Activated CD8-positive, alpha-beta memory T cell treated with anti-CD3 and anti-CD28 coated beads for 1 hour (primary cell): ENCODE measurements around the gene CORO1C.

Source experiments
- DNase-seq, 2 donors: peaks; one replicate each; pipeline ENCODE4 v3.0.0-alpha.2; 2020; ENCODE audit warnings: low read depth in 1 of 2; ENCODE audit errors: extremely low read depth in 1 of 2

The CORO1C gene

GRCh38 chr12:108727868-108728735, 3.2 kb downstream of the CORO1C start:
- no peak for DNase-seq

GRCh38 chr12:108727161-108727560, 4.2 kb downstream of the CORO1C start:
- DNase-seq = no peak

- no peak for DNase-seq
Measured at GRCh38 chr12:108724890-108725151, 6.5 kb downstream of the CORO1C start.

GRCh38 chr12:108724054-108724889, 7.0 kb downstream of the CORO1C start:
- no peak for DNase-seq

GRCh38 chr12:108722992-108723766, 8.1 kb downstream of the CORO1C start:
- no peak for DNase-seq

GRCh38 chr12:108722463-108722862, 8.9 kb downstream of the CORO1C start:
- no peak for DNase-seq

- no peak for DNase-seq
Measured at GRCh38 chr12:108721824-108722223, 9.5 kb downstream of the CORO1C start.

- no peak for DNase-seq
Measured at GRCh38 chr12:108720757-108721514, 10.4 kb downstream of the CORO1C start.

GRCh38 chr12:108717243-108717642, 14.1 kb downstream of the CORO1C start:
- no peak for DNase-seq

- DNase-seq = no peak
Measured at GRCh38 chr12:108714866-108715265, 16.5 kb downstream of the CORO1C start.

- no peak for DNase-seq
Measured at GRCh38 chr12:108713471-108713870, 17.8 kb downstream of the CORO1C start.

GRCh38 chr12:108712925-108713203, 18.5 kb downstream of the CORO1C start:
- no peak for DNase-seq

- DNase-seq = no peak
Measured at GRCh38 chr12:108712165-108712924, 19.0 kb downstream of the CORO1C start.

GRCh38 chr12:108711489-108712164, 19.7 kb downstream of the CORO1C start:
- DNase-seq = no peak

- DNase-seq = no peak
Measured at GRCh38 chr12:108709697-108710096, 21.6 kb downstream of the CORO1C start.

- DNase-seq = no peak
Measured at GRCh38 chr12:108704527-108704926, 26.8 kb downstream of the CORO1C start.

GRCh38 chr12:108702595-108703320, 28.6 kb downstream of the CORO1C start:
- DNase-seq = no peak

- no peak for DNase-seq
Measured at GRCh38 chr12:108701779-108702441, 29.4 kb downstream of the CORO1C start.
